HL-60/S4 treated with phorbol 12-myristate 13-acetate at 8.2 ng/mL for 4 days and 3 days (cell line): ENCODE measurements around the gene TGFBR3L.
"Not testable (repeated sequence)": the region's sequence is repeated elsewhere in the genome, so short reads cannot be mapped to it uniquely, and the experiment has no call there.

Experiments
- in situ Hi-C: fragments of 300-500 bp; cut with MboI; formaldehyde crosslinking; loops from 2 replicates; pipeline ENCODE4 v1.15.0; 2022; ENCODE audit warnings: low sequenced_read_pairs

TGFBR3L gene

GRCh38 chr19:7916103-7916954 lies 1.7 kb downstream of the TGFBR3L start:
- in situ Hi-C loops = no loop called here

- in situ Hi-C loops = no loop called here
These were observed 2.3 kb downstream of the TGFBR3L start for GRCh38 chr19:7916955-7917266.

GRCh38 chr19:7917267-7918061 lies 2.8 kb downstream of the TGFBR3L start:
- in situ Hi-C loops = no loop called here

GRCh38 chr19:7918062-7918614 lies 3.5 kb downstream of the TGFBR3L start:
- in situ Hi-C loops = not testable (repeated sequence)

- in situ Hi-C loops = no loop called here
These were observed 4.2 kb downstream of the TGFBR3L start for GRCh38 chr19:7918615-7919421.

- in situ Hi-C loops = no loop called here
These were observed 5.2 kb downstream of the TGFBR3L start, which contains the start of gene SNAPC2 for GRCh38 chr19:7919610-7920518. Gene SNAPC2, plus strand, starts transcription at chr19:7920338. Its CDS starts 29 bp downstream, at chr19:7920367.

GRCh38 chr19:7920519-7921301 lies 6.1 kb downstream of the TGFBR3L start:
- in situ Hi-C loops = no loop called here

GRCh38 chr19:7921302-7921966 lies 6.8 kb downstream of the TGFBR3L start:
- in situ Hi-C loops = no loop called here

GRCh38 chr19:7921967-7922835 lies 7.6 kb downstream of the TGFBR3L start:
- in situ Hi-C loops = no loop called here

- in situ Hi-C loops = no loop called here
These were observed 8.2 kb downstream of the TGFBR3L start for GRCh38 chr19:7922836-7923195.

GRCh38 chr19:7923295-7924191 lies 8.9 kb downstream of the TGFBR3L start:
- in situ Hi-C loops = no loop called here

GRCh38 chr19:7924241-7924640 lies 9.6 kb downstream of the TGFBR3L start:
- in situ Hi-C loops = no loop called here

GRCh38 chr19:7924651-7925170 lies 10.1 kb downstream of the TGFBR3L start:
- in situ Hi-C loops = no loop called here

- in situ Hi-C loops = no loop called here
These were observed 10.7 kb downstream of the TGFBR3L start for GRCh38 chr19:7925171-7925851.

- in situ Hi-C loops = no loop called here
These were observed 11.5 kb downstream of the TGFBR3L start, which contains the start of gene CTXN1 for GRCh38 chr19:7926021-7926726. Gene CTXN1, minus strand, starts transcription at chr19:7926135. Its CDS starts 597 bp downstream, at chr19:7925538.
